Bronchial epithelial cell (primary cell): ENCODE data around the gene ABCC11. TPM values are rescaled to one million over a fixed set of nuclear protein-coding genes. Genes with fewer than 3 reads are reported as not detected.

ENCODE experiments used
- DNase-seq: peaks from one replicate; pipeline ENCODE4 v3.0.0-alpha.2; 2010; ENCODE audit warnings: low read depth
- FAIRE-seq: peaks from 2 replicates; lab custom pipeline; 2011; peaks lifted over from hg19 to GRCh38; lab: Jason Lieb, UNC
- H3K27me3 ChIP-seq: 2 replicates; pipeline ENCODE4 v1.5.1; 2011; ENCODE audit warnings: low read length; ENCODE audit not compliant: control insufficient read depth, insufficient read depth
- H3K36me3 ChIP-seq: 2 replicates; pipeline ENCODE4 v1.5.1; 2011; ENCODE audit warnings: low read length; ENCODE audit not compliant: control insufficient read depth, insufficient read depth
- H3K4me3 ChIP-seq: 2 replicates; pipeline ENCODE4 v1.5.1; 2011; ENCODE audit warnings: mild to moderate bottlenecking, low read depth, low read length, control low read depth
- CTCF ChIP-seq: IDR thresholded peaks from 2 replicates; pipeline ENCODE4 v1.5.1; 2011; ENCODE audit warnings: mild to moderate bottlenecking, moderate library complexity, low read length, control low read depth, inconsistent platforms; ENCODE audit not compliant: insufficient read depth, severe bottlenecking
- total RNA-seq: library from RNA; depleted of rRNA; stranded (reverse); fragments of >200 nt; gene quantifications from 2 replicates; pipeline ENCODE4 v1.2.1, GENCODE V29; 2014

The ABCC11 gene
- total RNA-seq, 1 donor from 2014 or later = 0.26 TPM

DNA sequence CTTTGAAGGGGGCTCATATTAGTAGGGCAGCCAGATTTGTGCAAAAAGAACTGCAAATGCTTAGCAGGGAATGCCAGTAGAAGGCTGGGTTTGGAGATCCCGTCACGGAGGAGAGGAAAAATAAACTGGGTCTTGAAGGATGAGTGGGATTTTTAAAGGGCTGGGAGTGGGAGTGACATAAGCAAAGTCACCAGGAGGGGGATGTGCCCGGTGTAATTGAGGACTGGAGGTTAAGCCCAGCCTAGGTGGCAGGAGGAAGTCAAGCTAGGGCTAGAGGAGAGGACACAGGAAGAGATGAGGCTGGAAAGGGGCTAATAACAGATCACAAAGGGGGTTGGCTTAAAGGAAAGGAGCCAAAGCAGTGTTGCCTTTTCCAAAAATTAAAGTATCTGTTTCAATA lies 26.4 kb downstream of the ABCC11 start:
- H3K4me3 ChIP-seq = no peak overlapping the region

GRCh38 chr16:48218473-48218872 lies 28.9 kb downstream of the ABCC11 start:
- no peak overlapping the region for H3K4me3 ChIP-seq
- no peak for FAIRE-seq
- TF ChIP-seq CTCF = no peak

More for the DNA sequence above, 26.4 kb downstream of the ABCC11 start:
- H3K27me3 ChIP-seq = no peaks in the 10 kb centered on the region
- TF ChIP-seq CTCF = no peak
- FAIRE-seq (no peak), DNase-seq (no peak)
- H3K36me3 ChIP-seq = no peaks in the 10 kb centered on the region

DNA sequence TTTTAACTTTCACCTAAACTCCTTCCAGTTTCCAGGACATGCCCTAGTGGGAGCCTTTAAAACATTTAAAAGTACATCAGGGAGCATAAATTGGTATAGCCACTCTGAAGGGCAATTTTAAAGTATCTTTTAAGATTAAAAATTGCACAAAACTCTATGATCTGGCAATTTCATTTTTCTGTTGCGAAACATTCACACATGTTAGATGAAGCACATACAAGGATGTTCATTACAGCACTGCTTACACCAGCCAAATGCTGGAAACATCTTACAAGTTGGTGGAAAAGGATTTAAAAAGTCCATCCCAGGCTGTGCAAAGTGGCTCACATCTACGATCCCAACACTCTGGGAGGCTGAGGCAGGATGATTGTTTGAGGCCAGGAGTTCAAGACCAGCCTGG lies 29.6 kb downstream of the ABCC11 start:
- no peaks in the 10 kb centered on the region for H3K36me3 ChIP-seq
- no peak overlapping the region for H3K4me3 ChIP-seq
- H3K27me3 ChIP-seq = no peaks in the 10 kb centered on the region
- TF ChIP-seq CTCF = no peak
- DNase-seq (no peak), FAIRE-seq (no peak)

More at GRCh38 chr16:48218473-48218872, 28.9 kb downstream of the ABCC11 start:
- Histone ChIP-seq H3K36me3 (no peaks in the 10 kb centered on the region), H3K27me3 (no peaks in the 10 kb centered on the region)
- no peak for DNase-seq

- FAIRE-seq = no peak
- no peak for DNase-seq
- Histone ChIP-seq H3K4me3 (no peak overlapping the region), H3K27me3 (no peaks in the 10 kb centered on the region), H3K36me3 (no peaks in the 10 kb centered on the region)
- no peak for TF ChIP-seq CTCF
Observed at GRCh38 chr16:48215738-48216137, 31.6 kb downstream of the ABCC11 start.

- TF ChIP-seq CTCF = no peak
- no peaks in the 10 kb centered on the region for H3K36me3 ChIP-seq
- H3K27me3 ChIP-seq = no peaks in the 10 kb centered on the region
- peak; percentile 57 for DNase-seq
- H3K4me3 ChIP-seq = no peak overlapping the region
- FAIRE-seq = no peak
Observed at GRCh38 chr16:48212033-48212432, 35.3 kb downstream of the ABCC11 start.

GRCh38 chr16:48210747-48211146 lies 36.6 kb downstream of the ABCC11 start:
- H3K27me3 ChIP-seq = no peaks in the 10 kb centered on the region
- H3K36me3 ChIP-seq = no peaks in the 10 kb centered on the region
- FAIRE-seq = no peak
- DNase-seq = no peak
- H3K4me3 ChIP-seq = no peak overlapping the region
- no peak for TF ChIP-seq CTCF
